Neural cell (in vitro differentiated cells): ENCODE results near the gene OSBPL5. TPM values are rescaled to one million over a fixed set of nuclear protein-coding genes. Genes with fewer than 3 reads are reported as not detected.

Source experiments
- H2AFZ ChIP-seq: fragments of 200-600, 300-800 bp; sonication (generic), shearing (Covaris generic); 2 replicates; pipeline ENCODE4 v1.6.0; 2014; ENCODE audit warnings: low read depth, mild to moderate bottlenecking, antibody characterized with exemption, low read length, moderate library complexity
- H3F3A ChIP-seq: fragments of 200-600 bp; shearing (Covaris generic); 2 replicates; pipeline ENCODE4 v1.6.1; 2016; ENCODE audit warnings: mild to moderate bottlenecking, moderate library complexity, mixed read lengths, antibody characterized with exemption, low read length; ENCODE audit not compliant: insufficient read depth, poor library complexity, severe bottlenecking
- H3K27ac ChIP-seq: fragments of 200-600, 300-800 bp; sonication (generic), shearing (Covaris generic); 2 replicates; pipeline ENCODE4 v1.5.1; 2014; ENCODE audit warnings: mild to moderate bottlenecking, low read length, moderate library complexity
- H3K27me3 ChIP-seq: fragments of 300-800, 200-600 bp; sonication (generic), shearing (Covaris generic); 2 replicates; pipeline ENCODE4 v1.6.0; 2014; ENCODE audit warnings: mild to moderate bottlenecking, low read depth, low read length, moderate library complexity; ENCODE audit not compliant: insufficient read depth
- H3K36me3 ChIP-seq: fragments of 300-800, 200-600 bp; sonication (generic), shearing (Covaris generic); 2 replicates; pipeline ENCODE4 v1.5.1; 2014; ENCODE audit warnings: mild to moderate bottlenecking, antibody characterized with exemption, low read length, moderate library complexity; ENCODE audit not compliant: insufficient read depth
- H3K4me2 ChIP-seq: fragments of 300-800, 200-600 bp; sonication (generic), shearing (Covaris generic); 2 replicates; pipeline ENCODE4 v1.6.0; 2014; ENCODE audit warnings: mild to moderate bottlenecking, low read length
- H3K4me3 ChIP-seq: fragments of 300-800, 200-600 bp; sonication (generic), shearing (Covaris generic); 2 replicates; pipeline ENCODE4 v1.5.1; 2014; ENCODE audit warnings: mild to moderate bottlenecking, low read length, moderate library complexity
- H3K79me2 ChIP-seq: fragments of 200-600 bp; shearing (Covaris generic); replicated peaks from 2 replicates; pipeline ENCODE4 v1.6.0; 2014; ENCODE audit warnings: mild to moderate bottlenecking, low read length, moderate library complexity; ENCODE audit not compliant: insufficient read depth
- H3K9ac ChIP-seq: fragments of 300-800, 200-600 bp; sonication (generic), shearing (Covaris generic); 2 replicates; pipeline ENCODE4 v1.6.1; 2016; ENCODE audit warnings: mild to moderate bottlenecking, low read length, mixed read lengths
- H3K9me2 ChIP-seq: fragments of 200-600 bp; shearing (Covaris generic); 2 replicates; pipeline ENCODE4 v1.6.1; 2016; ENCODE audit warnings: mild to moderate bottlenecking, low read length, mixed read lengths; ENCODE audit not compliant: insufficient read depth
- H3K9me3 ChIP-seq: fragments of 200-600, 300-800 bp; sonication (generic), shearing (Covaris generic); 2 replicates; pipeline ENCODE4 v1.6.1; 2016; ENCODE audit warnings: mild to moderate bottlenecking, mixed run types, low read length, moderate library complexity, mixed read lengths
- H4K20me1 ChIP-seq: fragments of 200-600 bp; shearing (Covaris generic); 2 replicates; pipeline ENCODE4 v1.6.1; 2016; ENCODE audit warnings: mild to moderate bottlenecking, mixed run types; ENCODE audit not compliant: insufficient read depth
- CTCF ChIP-seq: fragments of 450-650 bp; IDR thresholded peaks from 2 replicates; pipeline ENCODE4 v1.5.1; 2014; ENCODE audit warnings: antibody characterized with exemption, mild to moderate bottlenecking, moderate library complexity; ENCODE audit not compliant: poor library complexity, severe bottlenecking
- EP300 ChIP-seq: fragments of 450-650 bp; conservative IDR thresholded peaks from 2 replicates; pipeline ENCODE4 v1.6.1; 2014; ENCODE audit warnings: antibody characterized with exemption, mild to moderate bottlenecking, moderate library complexity; ENCODE audit not compliant: poor library complexity, severe bottlenecking
- EZH2 ChIP-seq: fragments of 200-600, 300-800 bp; shearing (Covaris generic), sonication (generic); IDR thresholded peaks from 2 replicates; pipeline ENCODE4 v1.6.1; 2014; ENCODE audit warnings: antibody characterized with exemption, low read length, borderline replicate concordance, mild to moderate bottlenecking; ENCODE audit not compliant: insufficient read depth, poor library complexity, severe bottlenecking
- MXI1 ChIP-seq: fragments of 450-650 bp; conservative IDR thresholded peaks from 2 replicates; pipeline ENCODE4 v1.6.1; 2014; ENCODE audit warnings: antibody characterized with exemption, mild to moderate bottlenecking; ENCODE audit not compliant: poor library complexity, severe bottlenecking
- RAD21 ChIP-seq: fragments of 450-650 bp; conservative IDR thresholded peaks from 2 replicates; pipeline ENCODE4 v1.6.1; 2014; ENCODE audit warnings: antibody characterized with exemption, mild to moderate bottlenecking, moderate library complexity
- SMC3 ChIP-seq: fragments of 450-650 bp; conservative IDR thresholded peaks from 2 replicates; pipeline ENCODE4 v1.6.1; 2014; ENCODE audit warnings: antibody characterized with exemption, mild to moderate bottlenecking, moderate library complexity; ENCODE audit not compliant: poor library complexity
- TAF1 ChIP-seq: IDR thresholded peaks from 2 replicates; pipeline ENCODE4 v1.6.1; 2012; ENCODE audit warnings: low read depth
- polyA plus RNA-seq: library from polyadenylated mRNA; depleted of rRNA; stranded (reverse); fragments of >200 nt; gene quantifications from 2 replicates; pipeline ENCODE4 v1.2.3, GENCODE V29; 2014
- TF ChIP-seq, protein P1 (sequence below): IDR thresholded peaks from 2 replicates; pipeline ENCODE4 v1.6.1; 2012; ENCODE audit warnings: borderline replicate concordance

OSBPL5 gene
- polyA plus RNA-seq, 1 donor from 2014 or later, result 49.1 TPM

GRCh38 chr11:3164552-3165151, 458 bp downstream of the OSBPL5 start:
- no peak overlapping the region for H2AFZ ChIP-seq
- H3K4me2 ChIP-seq, result peak overlapping the region; percentile 95
- no peaks in the 10 kb centered on the region for H3K9me2 ChIP-seq
- no peaks in the 10 kb centered on the region for H4K20me1 ChIP-seq
- no peaks in the 10 kb centered on the region for H3F3A ChIP-seq
- H3K9ac ChIP-seq, result peak overlapping the region; percentile 84
- peak overlapping the region; percentile 63 for H3K27ac ChIP-seq
- peak overlapping the region; percentile 95 for H3K4me3 ChIP-seq
- no peak for TF ChIP-seq MXI1
- TF ChIP-seq TAF1, result no peak
- TF ChIP-seq EZH2, result no peak
- TF ChIP-seq EP300, result no peak
- peak; percentile 14 for TF ChIP-seq SMC3
- H3K9me3 ChIP-seq, result no peaks in the 10 kb centered on the region
- no peaks in the 10 kb centered on the region for H3K27me3 ChIP-seq
- peaks cover 37% of the 10 kb centered on the region for H3K79me2 ChIP-seq
- H3K36me3 ChIP-seq, result no peaks in the 10 kb centered on the region

DNA sequence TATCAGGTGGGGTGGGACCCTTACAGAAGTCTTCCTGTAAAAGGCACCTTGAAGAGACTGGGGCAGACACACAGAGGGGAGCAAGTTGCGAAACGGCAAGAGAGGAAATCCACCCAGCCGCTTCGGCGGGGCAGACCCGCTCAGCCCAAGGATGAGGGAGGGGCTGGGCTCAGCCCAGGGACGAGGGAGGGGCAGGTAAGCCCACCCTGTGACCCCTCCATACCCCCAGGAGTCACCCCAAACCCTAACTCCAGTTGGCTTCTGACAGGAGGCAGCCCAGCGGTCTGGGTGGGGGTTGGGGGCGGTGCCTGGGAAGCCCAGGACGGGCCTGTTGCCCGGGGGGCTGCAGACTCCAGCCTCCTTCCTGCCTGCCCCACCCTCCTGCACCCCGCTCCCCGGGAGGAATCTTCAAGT, 965 bp downstream of the OSBPL5 start:
- no peaks in the 10 kb centered on the region for H3K9me3 ChIP-seq
- H3K9ac ChIP-seq, result peak overlapping the region; percentile 84
- no peaks in the 10 kb centered on the region for H3K27me3 ChIP-seq
- H3K27ac ChIP-seq, result peak overlapping the region; percentile 63
- H4K20me1 ChIP-seq, result no peaks in the 10 kb centered on the region
- peaks cover 43% of the 10 kb centered on the region for H3K79me2 ChIP-seq
- H3K4me3 ChIP-seq, result peak overlapping the region; percentile 95
- TF ChIP-seq, protein P1, sequence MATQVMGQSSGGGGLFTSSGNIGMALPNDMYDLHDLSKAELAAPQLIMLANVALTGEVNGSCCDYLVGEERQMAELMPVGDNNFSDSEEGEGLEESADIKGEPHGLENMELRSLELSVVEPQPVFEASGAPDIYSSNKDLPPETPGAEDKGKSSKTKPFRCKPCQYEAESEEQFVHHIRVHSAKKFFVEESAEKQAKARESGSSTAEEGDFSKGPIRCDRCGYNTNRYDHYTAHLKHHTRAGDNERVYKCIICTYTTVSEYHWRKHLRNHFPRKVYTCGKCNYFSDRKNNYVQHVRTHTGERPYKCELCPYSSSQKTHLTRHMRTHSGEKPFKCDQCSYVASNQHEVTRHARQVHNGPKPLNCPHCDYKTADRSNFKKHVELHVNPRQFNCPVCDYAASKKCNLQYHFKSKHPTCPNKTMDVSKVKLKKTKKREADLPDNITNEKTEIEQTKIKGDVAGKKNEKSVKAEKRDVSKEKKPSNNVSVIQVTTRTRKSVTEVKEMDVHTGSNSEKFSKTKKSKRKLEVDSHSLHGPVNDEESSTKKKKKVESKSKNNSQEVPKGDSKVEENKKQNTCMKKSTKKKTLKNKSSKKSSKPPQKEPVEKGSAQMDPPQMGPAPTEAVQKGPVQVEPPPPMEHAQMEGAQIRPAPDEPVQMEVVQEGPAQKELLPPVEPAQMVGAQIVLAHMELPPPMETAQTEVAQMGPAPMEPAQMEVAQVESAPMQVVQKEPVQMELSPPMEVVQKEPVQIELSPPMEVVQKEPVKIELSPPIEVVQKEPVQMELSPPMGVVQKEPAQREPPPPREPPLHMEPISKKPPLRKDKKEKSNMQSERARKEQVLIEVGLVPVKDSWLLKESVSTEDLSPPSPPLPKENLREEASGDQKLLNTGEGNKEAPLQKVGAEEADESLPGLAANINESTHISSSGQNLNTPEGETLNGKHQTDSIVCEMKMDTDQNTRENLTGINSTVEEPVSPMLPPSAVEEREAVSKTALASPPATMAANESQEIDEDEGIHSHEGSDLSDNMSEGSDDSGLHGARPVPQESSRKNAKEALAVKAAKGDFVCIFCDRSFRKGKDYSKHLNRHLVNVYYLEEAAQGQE, result no peak
- TF ChIP-seq RAD21 (no peak), SMC3 (no peak), CTCF (no peak)
- H2AFZ ChIP-seq, result no peak overlapping the region
- no peaks in the 10 kb centered on the region for H3F3A ChIP-seq
- H3K9me2 ChIP-seq, result no peaks in the 10 kb centered on the region
- no peaks in the 10 kb centered on the region for H3K36me3 ChIP-seq
- peak overlapping the region; percentile 95 for H3K4me2 ChIP-seq
